HEK293 (cell line): Measurements from ENCODE around the gene CASP10.
"Not testable (repeated sequence)": the region's sequence is repeated elsewhere in the genome, so short reads cannot be mapped to it uniquely, and the experiment has no call there.

Experiments used
- EGR2 ChIP-seq: fragments of 450-650 bp; formaldehyde crosslinking; IDR thresholded peaks from 2 replicates; pipeline ENCODE4 v1.5.1; 2016; ENCODE audit warnings: low read depth, missing biosample characterization, missing genetic modification characterization
- ZFP37 ChIP-seq: fragments of 450-650 bp; formaldehyde crosslinking; IDR thresholded peaks from 2 replicates; pipeline ENCODE4 v1.5.1; 2016; ENCODE audit warnings: missing biosample characterization, missing genetic modification characterization
- ZNF121 ChIP-seq: fragments of 450-650 bp; formaldehyde crosslinking; IDR thresholded peaks from 2 replicates; pipeline ENCODE4 v1.5.1; 2016; ENCODE audit warnings: missing biosample characterization, missing genetic modification characterization
- ZNF518A ChIP-seq: fragments of 450-650 bp; formaldehyde crosslinking; conservative IDR thresholded peaks from 2 replicates; pipeline ENCODE4 v1.5.1; 2016; ENCODE audit warnings: low read depth, missing biosample characterization, missing genetic modification characterization
- TF ChIP-seq, protein P1 (sequence below): fragments of 450-650 bp; formaldehyde crosslinking; IDR thresholded peaks from 2 replicates; pipeline ENCODE4 v1.5.1; 2016; ENCODE audit warnings: missing biosample characterization, missing genetic modification characterization

DNA sequence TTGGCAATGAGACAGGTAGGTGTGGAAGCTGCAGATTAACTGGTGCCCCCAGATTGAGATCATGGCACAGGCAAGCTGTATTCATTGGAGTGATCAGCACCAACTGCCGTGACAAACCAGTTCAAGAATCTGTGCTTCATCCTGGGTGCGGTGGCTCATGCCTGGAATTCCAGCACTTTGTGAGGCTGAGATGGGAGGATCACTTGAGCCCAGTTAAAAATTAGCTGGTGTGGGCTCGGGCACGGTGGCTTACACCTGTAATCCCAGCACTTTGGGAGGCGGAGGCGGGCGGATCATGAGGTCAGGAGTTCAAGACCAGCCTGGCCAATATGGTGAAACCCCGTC, 33.1 kb upstream of the CASP10 start:
- TF ChIP-seq, protein P1, sequence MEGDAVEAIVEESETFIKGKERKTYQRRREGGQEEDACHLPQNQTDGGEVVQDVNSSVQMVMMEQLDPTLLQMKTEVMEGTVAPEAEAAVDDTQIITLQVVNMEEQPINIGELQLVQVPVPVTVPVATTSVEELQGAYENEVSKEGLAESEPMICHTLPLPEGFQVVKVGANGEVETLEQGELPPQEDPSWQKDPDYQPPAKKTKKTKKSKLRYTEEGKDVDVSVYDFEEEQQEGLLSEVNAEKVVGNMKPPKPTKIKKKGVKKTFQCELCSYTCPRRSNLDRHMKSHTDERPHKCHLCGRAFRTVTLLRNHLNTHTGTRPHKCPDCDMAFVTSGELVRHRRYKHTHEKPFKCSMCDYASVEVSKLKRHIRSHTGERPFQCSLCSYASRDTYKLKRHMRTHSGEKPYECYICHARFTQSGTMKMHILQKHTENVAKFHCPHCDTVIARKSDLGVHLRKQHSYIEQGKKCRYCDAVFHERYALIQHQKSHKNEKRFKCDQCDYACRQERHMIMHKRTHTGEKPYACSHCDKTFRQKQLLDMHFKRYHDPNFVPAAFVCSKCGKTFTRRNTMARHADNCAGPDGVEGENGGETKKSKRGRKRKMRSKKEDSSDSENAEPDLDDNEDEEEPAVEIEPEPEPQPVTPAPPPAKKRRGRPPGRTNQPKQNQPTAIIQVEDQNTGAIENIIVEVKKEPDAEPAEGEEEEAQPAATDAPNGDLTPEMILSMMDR (tag by site-specific recombination): not testable (repeated sequence)
- TF ChIP-seq ZNF121, ZFP37, EGR2, ZNF518A (tag by site-specific recombination): not testable (repeated sequence)
